ENCODE results near the gene PRKN.

The PRKN gene

GRCh38 chr6:161710698-161711097 lies 1016.9 kb downstream of the PRKN start:
- Histone ChIP-seq H3K27me3 (ENCODE audit: control insufficient read depth, insufficient read depth, low read length) (no peaks in the 10 kb centered on the region), H3K4me1 (ENCODE audit: control insufficient read depth, insufficient read depth, low read length) (no peaks in the 10 kb centered on the region), H3K27ac (ENCODE audit: low read depth, low read length) (no peak overlapping the region), H3K9ac (ENCODE audit: low read length) (no peak overlapping the region), H3K4me3 (ENCODE audit: low read depth, low read length) (no peak overlapping the region), H3K9me3 (ENCODE audit: control insufficient read depth, insufficient read depth, low read depth, low read length) (no peaks in the 10 kb centered on the region), H3K36me3 (ENCODE audit: control insufficient read depth, insufficient read depth, low read length) (no peaks in the 10 kb centered on the region)

GRCh38 chr6:161701056-161701455 lies 1026.5 kb downstream of the PRKN start:
- no peak overlapping the region for H3K4me3 ChIP-seq (ENCODE audit: low read depth, low read length)
- no peak overlapping the region for H3K9ac ChIP-seq (ENCODE audit: low read length)
- H3K4me1 ChIP-seq (ENCODE audit: control insufficient read depth, insufficient read depth, low read length), result no peaks in the 10 kb centered on the region
- no peak overlapping the region for H3K27ac ChIP-seq (ENCODE audit: low read depth, low read length)
- no peaks in the 10 kb centered on the region for H3K9me3 ChIP-seq (ENCODE audit: control insufficient read depth, insufficient read depth, low read depth, low read length)
- H3K27me3 ChIP-seq (ENCODE audit: control insufficient read depth, insufficient read depth, low read length), result no peaks in the 10 kb centered on the region
- no peaks in the 10 kb centered on the region for H3K36me3 ChIP-seq (ENCODE audit: control insufficient read depth, insufficient read depth, low read length)

GRCh38 chr6:161696801-161697200 lies 1030.8 kb downstream of the PRKN start:
- no peaks in the 10 kb centered on the region for H3K27me3 ChIP-seq (ENCODE audit: control insufficient read depth, insufficient read depth, low read length)
- H3K36me3 ChIP-seq (ENCODE audit: control insufficient read depth, insufficient read depth, low read length), result no peaks in the 10 kb centered on the region
- no peak overlapping the region for H3K27ac ChIP-seq (ENCODE audit: low read depth, low read length)
- H3K4me1 ChIP-seq (ENCODE audit: control insufficient read depth, insufficient read depth, low read length), result no peaks in the 10 kb centered on the region
- H3K9me3 ChIP-seq (ENCODE audit: control insufficient read depth, insufficient read depth, low read depth, low read length), result no peaks in the 10 kb centered on the region
- H3K4me3 ChIP-seq (ENCODE audit: low read depth, low read length), result no peak overlapping the region
- no peak overlapping the region for H3K9ac ChIP-seq (ENCODE audit: low read length)

- H3K4me1 ChIP-seq (ENCODE audit: control insufficient read depth, insufficient read depth, low read length), result no peaks in the 10 kb centered on the region
- no peak overlapping the region for H3K4me3 ChIP-seq (ENCODE audit: low read depth, low read length)
- H3K9ac ChIP-seq (ENCODE audit: low read length), result no peak overlapping the region
- no peak overlapping the region for H3K27ac ChIP-seq (ENCODE audit: low read depth, low read length)
- no peaks in the 10 kb centered on the region for H3K27me3 ChIP-seq (ENCODE audit: control insufficient read depth, insufficient read depth, low read length)
- no peaks in the 10 kb centered on the region for H3K36me3 ChIP-seq (ENCODE audit: control insufficient read depth, insufficient read depth, low read length)
- no peaks in the 10 kb centered on the region for H3K9me3 ChIP-seq (ENCODE audit: control insufficient read depth, insufficient read depth, low read depth, low read length)
These were observed 1032.6 kb downstream of the PRKN start for GRCh38 chr6:161694995-161695394.

- no peaks in the 10 kb centered on the region for H3K36me3 ChIP-seq (ENCODE audit: control insufficient read depth, insufficient read depth, low read length)
- H3K4me3 ChIP-seq (ENCODE audit: low read depth, low read length), result no peak overlapping the region
- H3K27me3 ChIP-seq (ENCODE audit: control insufficient read depth, insufficient read depth, low read length), result no peaks in the 10 kb centered on the region
- no peaks in the 10 kb centered on the region for H3K9me3 ChIP-seq (ENCODE audit: control insufficient read depth, insufficient read depth, low read depth, low read length)
- H3K27ac ChIP-seq (ENCODE audit: low read depth, low read length), result no peak overlapping the region
- H3K4me1 ChIP-seq (ENCODE audit: control insufficient read depth, insufficient read depth, low read length), result no peaks in the 10 kb centered on the region
- H3K9ac ChIP-seq (ENCODE audit: low read length), result no peak overlapping the region
These were observed 1040.9 kb downstream of the PRKN start for GRCh38 chr6:161686655-161687054.

- no peaks in the 10 kb centered on the region for H3K36me3 ChIP-seq (ENCODE audit: control insufficient read depth, insufficient read depth, low read length)
- no peak overlapping the region for H3K4me3 ChIP-seq (ENCODE audit: low read depth, low read length)
- no peaks in the 10 kb centered on the region for H3K4me1 ChIP-seq (ENCODE audit: control insufficient read depth, insufficient read depth, low read length)
- no peak overlapping the region for H3K9ac ChIP-seq (ENCODE audit: low read length)
- H3K27me3 ChIP-seq (ENCODE audit: control insufficient read depth, insufficient read depth, low read length), result no peaks in the 10 kb centered on the region
- no peak overlapping the region for H3K27ac ChIP-seq (ENCODE audit: low read depth, low read length)
- no peaks in the 10 kb centered on the region for H3K9me3 ChIP-seq (ENCODE audit: control insufficient read depth, insufficient read depth, low read depth, low read length)
These were observed 1042.7 kb downstream of the PRKN start for GRCh38 chr6:161684731-161685475.

- Histone ChIP-seq H3K27me3 (ENCODE audit: control insufficient read depth, insufficient read depth, low read length) (no peaks in the 10 kb centered on the region), H3K9me3 (ENCODE audit: control insufficient read depth, insufficient read depth, low read depth, low read length) (no peaks in the 10 kb centered on the region), H3K27ac (ENCODE audit: low read depth, low read length) (no peak overlapping the region), H3K36me3 (ENCODE audit: control insufficient read depth, insufficient read depth, low read length) (no peaks in the 10 kb centered on the region), H3K9ac (ENCODE audit: low read length) (no peak overlapping the region), H3K4me3 (ENCODE audit: low read depth, low read length) (no peak overlapping the region), H3K4me1 (ENCODE audit: control insufficient read depth, insufficient read depth, low read length) (no peaks in the 10 kb centered on the region)
These were observed 1044.2 kb downstream of the PRKN start for GRCh38 chr6:161683400-161683799.

- H3K36me3 ChIP-seq (ENCODE audit: control insufficient read depth, insufficient read depth, low read length), result no peaks in the 10 kb centered on the region
- no peak overlapping the region for H3K27ac ChIP-seq (ENCODE audit: low read depth, low read length)
- no peaks in the 10 kb centered on the region for H3K27me3 ChIP-seq (ENCODE audit: control insufficient read depth, insufficient read depth, low read length)
- H3K4me1 ChIP-seq (ENCODE audit: control insufficient read depth, insufficient read depth, low read length), result no peaks in the 10 kb centered on the region
- no peak overlapping the region for H3K4me3 ChIP-seq (ENCODE audit: low read depth, low read length)
- H3K9me3 ChIP-seq (ENCODE audit: control insufficient read depth, insufficient read depth, low read depth, low read length), result no peaks in the 10 kb centered on the region
- no peak overlapping the region for H3K9ac ChIP-seq (ENCODE audit: low read length)
These were observed 1044.6 kb downstream of the PRKN start for GRCh38 chr6:161682982-161683381.

- Histone ChIP-seq H3K27ac (ENCODE audit: low read depth, low read length) (no peak overlapping the region), H3K36me3 (ENCODE audit: control insufficient read depth, insufficient read depth, low read length) (no peaks in the 10 kb centered on the region), H3K27me3 (ENCODE audit: control insufficient read depth, insufficient read depth, low read length) (no peaks in the 10 kb centered on the region), H3K9ac (ENCODE audit: low read length) (no peak overlapping the region), H3K4me1 (ENCODE audit: control insufficient read depth, insufficient read depth, low read length) (no peaks in the 10 kb centered on the region), H3K9me3 (ENCODE audit: control insufficient read depth, insufficient read depth, low read depth, low read length) (no peaks in the 10 kb centered on the region), H3K4me3 (ENCODE audit: low read depth, low read length) (no peak overlapping the region)
These were observed 1047.5 kb downstream of the PRKN start for GRCh38 chr6:161679980-161680538.

- Histone ChIP-seq H3K27me3 (ENCODE audit: control insufficient read depth, insufficient read depth, low read length) (no peaks in the 10 kb centered on the region), H3K9me3 (ENCODE audit: control insufficient read depth, insufficient read depth, low read depth, low read length) (no peaks in the 10 kb centered on the region), H3K27ac (ENCODE audit: low read depth, low read length) (no peak overlapping the region), H3K9ac (ENCODE audit: low read length) (no peak overlapping the region), H3K4me1 (ENCODE audit: control insufficient read depth, insufficient read depth, low read length) (no peaks in the 10 kb centered on the region), H3K4me3 (ENCODE audit: low read depth, low read length) (no peak overlapping the region), H3K36me3 (ENCODE audit: control insufficient read depth, insufficient read depth, low read length) (no peaks in the 10 kb centered on the region)
These were observed 1050.4 kb downstream of the PRKN start for GRCh38 chr6:161677188-161677587.

GRCh38 chr6:161676586-161676985 lies 1051.0 kb downstream of the PRKN start:
- no peak overlapping the region for H3K27ac ChIP-seq (ENCODE audit: low read depth, low read length)
- no peaks in the 10 kb centered on the region for H3K4me1 ChIP-seq (ENCODE audit: control insufficient read depth, insufficient read depth, low read length)
- no peak overlapping the region for H3K4me3 ChIP-seq (ENCODE audit: low read depth, low read length)
- no peaks in the 10 kb centered on the region for H3K27me3 ChIP-seq (ENCODE audit: control insufficient read depth, insufficient read depth, low read length)
- H3K9me3 ChIP-seq (ENCODE audit: control insufficient read depth, insufficient read depth, low read depth, low read length), result no peaks in the 10 kb centered on the region
- no peaks in the 10 kb centered on the region for H3K36me3 ChIP-seq (ENCODE audit: control insufficient read depth, insufficient read depth, low read length)
- no peak overlapping the region for H3K9ac ChIP-seq (ENCODE audit: low read length)

Data from HUES6 (cell line).